Measurements from ENCODE around the gene TICAM1.
A peak's percentile ranks its signal among the peaks of the same experiment; 100 is the strongest.
"Not testable (repeated sequence)": the region's sequence is repeated elsewhere in the genome, so short reads cannot be mapped to it uniquely, and the experiment has no call there.

TICAM1 gene

DNA sequence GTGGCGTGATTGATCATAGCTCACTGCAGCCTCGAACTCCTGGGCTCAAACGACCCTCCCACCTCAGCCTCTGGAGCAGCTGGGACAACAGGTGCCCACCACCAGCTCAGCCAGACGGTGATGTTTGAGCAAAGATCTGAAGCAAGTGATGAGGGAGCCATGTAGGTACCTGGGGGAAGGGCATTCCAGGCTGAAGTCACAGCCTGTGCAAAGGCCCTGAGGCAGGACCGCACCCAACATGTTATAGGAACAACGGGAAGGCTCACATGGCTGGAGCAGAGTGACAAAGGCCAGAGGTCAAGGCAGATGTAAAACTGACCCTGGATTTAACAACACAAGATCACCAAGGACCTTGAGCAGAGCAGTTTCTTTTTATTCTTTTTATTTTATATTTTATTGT lies 25.1 kb downstream of the TICAM1 start:
- no peak for DNase-seq (ENCODE audit: low read depth in 2 of 3, low spot score in 2 of 3)

DNA sequence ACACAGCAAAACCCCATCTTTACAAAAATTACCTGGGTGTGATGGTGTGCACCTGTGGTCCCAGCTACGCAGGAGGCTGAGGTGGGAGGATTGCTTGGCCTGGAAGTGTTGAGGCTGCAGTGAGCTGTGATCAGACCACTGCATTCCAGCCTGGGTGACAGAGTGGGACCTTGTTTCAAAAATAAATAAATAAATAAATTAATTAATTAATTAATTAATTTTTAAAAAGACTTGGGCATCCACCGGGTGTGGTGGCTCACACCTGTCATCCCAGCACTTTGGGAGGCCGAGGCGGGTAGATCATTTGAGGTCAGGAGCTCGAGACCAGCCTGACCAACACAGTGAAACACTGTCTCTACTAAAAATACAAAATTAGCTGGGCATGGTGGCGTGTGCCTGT lies 26.4 kb downstream of the TICAM1 start:
- not testable (repeated sequence) for DNase-seq (ENCODE audit: low read depth in 2 of 3, low spot score in 2 of 3)

DNA sequence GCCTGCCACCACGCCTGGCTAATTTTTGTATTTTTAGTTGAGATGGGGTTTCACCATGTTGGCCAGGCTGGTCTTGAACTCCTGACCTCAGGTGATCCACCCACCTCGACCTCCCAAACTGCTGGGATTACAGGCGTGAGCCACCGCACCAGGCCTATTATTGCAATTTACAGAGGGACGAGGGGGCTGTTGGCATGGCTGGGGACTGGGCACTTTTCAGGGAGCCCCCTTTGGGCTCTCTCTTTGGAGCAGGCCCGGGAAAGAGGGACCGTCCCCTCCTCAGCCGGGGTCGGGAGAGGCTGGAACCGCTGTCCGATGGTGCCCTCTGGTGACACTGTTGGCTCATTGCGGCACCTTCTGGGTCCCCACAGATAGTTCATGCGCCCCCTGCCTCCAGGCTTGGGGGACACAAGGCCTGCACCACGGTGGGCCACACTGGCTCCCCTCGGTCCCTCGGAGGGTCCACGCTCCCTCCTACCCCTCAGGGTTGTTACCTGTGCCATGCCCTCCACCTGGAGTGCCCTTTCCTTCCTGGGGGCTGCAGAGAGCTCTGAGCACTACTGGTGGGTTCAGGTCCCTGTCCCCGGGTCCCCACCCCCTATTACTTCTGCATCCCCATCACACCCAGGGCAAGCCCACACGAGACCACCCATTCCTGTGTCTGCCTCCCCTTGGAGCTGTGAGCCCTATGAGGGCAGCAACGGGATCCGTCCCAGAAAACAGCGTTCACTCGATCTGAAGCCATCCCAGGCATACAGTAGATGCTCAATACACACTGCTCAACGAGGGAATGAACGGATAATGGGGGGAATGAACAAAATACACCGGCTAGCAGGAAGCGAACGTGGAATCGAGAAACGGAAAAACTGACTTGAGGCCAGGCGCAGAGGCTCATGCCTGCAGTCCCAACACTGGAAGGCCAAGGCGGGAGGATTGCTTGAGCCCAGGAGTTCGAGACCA lies 27.5 kb downstream of the TICAM1 start:
- peak; percentile 29 to 59 (median 49) for DNase-seq (ENCODE audit: low read depth in 2 of 3, low spot score in 2 of 3)

GRCh38 chr19:4802711-4803110 lies 28.8 kb downstream of the TICAM1 start:
- no peak for DNase-seq (ENCODE audit: low read depth in 2 of 3, low spot score in 2 of 3)

DNA sequence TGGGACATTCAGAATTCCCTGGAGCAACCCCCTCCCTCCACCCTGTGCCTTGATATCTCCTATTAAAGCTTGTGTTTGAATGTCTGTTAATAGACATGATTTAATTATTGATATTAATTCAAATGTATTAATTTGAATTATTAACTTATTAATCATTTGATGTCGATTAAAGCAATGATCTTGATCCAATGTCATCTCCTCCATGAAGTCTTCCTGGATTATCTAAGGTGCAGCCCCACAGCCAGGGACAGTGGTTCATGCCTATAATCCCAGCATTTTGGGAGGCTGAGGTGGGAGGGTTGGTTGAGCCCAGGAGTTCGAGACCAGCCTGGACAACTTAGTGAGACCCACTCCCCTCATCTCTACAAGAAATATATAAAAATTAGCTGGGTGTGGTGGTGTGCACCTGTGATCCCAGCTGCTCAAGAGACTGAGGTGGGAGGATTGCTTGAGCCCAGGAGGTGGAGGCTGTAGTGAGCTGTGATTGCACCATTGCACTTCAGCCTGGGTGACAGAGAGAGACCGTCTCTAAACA lies 30.4 kb downstream of the TICAM1 start:
- no peak for DNase-seq (ENCODE audit: low read depth in 2 of 3, low spot score in 2 of 3)

- DNase-seq (ENCODE audit: low read depth in 2 of 3, low spot score in 2 of 3): no peak
These were observed 30.9 kb downstream of the TICAM1 start for GRCh38 chr19:4800591-4801081.

DNA sequence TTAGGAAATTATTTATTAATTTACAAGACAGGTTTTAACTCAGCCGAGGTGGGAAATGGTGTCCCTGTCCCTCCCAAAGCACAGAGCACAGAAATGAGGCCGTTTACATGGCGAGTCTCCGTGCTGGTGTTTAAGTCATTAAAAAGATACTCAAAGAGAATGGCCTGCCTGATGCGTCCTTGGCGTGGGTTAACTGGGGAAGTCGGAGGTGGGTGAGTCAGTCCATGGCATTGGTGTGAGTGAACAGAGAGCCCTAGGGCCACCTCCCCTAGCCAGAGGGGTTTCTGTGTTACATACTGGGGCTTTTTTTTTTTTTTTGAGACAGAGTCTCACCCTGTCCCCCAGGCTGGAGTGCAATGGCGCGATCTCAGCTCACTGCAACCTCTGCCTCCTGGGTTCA lies 36.1 kb downstream of the TICAM1 start:
- DNase-seq (ENCODE audit: low read depth in 2 of 3, low spot score in 2 of 3): no peak

- no peak for DNase-seq (ENCODE audit: low read depth in 2 of 3, low spot score in 2 of 3)
These were observed 36.5 kb downstream of the TICAM1 start for GRCh38 chr19:4794971-4795370.

- DNase-seq (ENCODE audit: low read depth in 2 of 3, low spot score in 2 of 3): not testable (repeated sequence)
These were observed 38.2 kb downstream of the TICAM1 start for GRCh38 chr19:4793278-4793677.

- not testable (repeated sequence) for DNase-seq (ENCODE audit: low read depth in 2 of 3, low spot score in 2 of 3)
These were observed 38.7 kb downstream of the TICAM1 start for GRCh38 chr19:4792866-4793195.

GRCh38 chr19:4792019-4792865 lies 39.3 kb downstream of the TICAM1 start:
- DNase-seq (ENCODE audit: low read depth in 2 of 3, low spot score in 2 of 3): not testable (repeated sequence)

GRCh38 chr19:4791183-4792018 lies 40.1 kb downstream of the TICAM1 start, which contains the start of gene FEM1A:
Gene FEM1A, plus strand, starts transcription at chr19:4791734. Its CDS starts 121 bp downstream, at chr19:4791855.
- DNase-seq (ENCODE audit: low read depth in 2 of 3, low spot score in 2 of 3): peak; percentile 91 to 97 (median 93)

DNA sequence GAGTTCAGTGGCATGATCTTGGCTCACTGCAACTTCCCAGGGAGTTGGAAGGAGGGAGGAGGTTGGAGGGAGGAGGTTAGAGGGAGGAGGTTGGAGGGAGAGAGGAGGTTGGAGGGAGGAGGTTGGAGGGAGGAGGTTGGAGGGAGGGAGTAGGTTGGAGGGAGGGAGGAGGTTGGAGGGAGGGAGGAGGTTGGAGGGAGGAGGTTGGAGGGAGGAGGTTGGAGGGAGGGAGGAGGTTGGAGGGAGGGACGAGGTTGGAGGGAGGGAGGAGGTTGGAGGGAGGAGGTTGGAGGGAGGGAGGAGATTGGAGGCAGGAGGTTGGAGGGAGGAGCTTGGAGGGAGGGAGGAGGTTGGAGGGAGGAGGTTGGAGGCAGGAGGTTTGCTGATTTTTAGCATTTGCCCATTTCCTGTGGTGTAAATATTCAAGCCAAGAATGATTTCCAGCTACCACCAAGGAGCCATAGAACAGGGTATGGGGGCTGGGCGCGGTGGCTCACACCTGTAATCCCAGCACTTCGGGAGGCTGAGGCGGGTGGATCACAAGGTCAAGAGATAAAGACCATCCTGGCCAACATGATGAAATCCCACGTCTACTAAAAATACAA lies 45.0 kb downstream of the TICAM1 start:
- not testable (repeated sequence) for DNase-seq (ENCODE audit: low read depth in 2 of 3, low spot score in 2 of 3)

DNA sequence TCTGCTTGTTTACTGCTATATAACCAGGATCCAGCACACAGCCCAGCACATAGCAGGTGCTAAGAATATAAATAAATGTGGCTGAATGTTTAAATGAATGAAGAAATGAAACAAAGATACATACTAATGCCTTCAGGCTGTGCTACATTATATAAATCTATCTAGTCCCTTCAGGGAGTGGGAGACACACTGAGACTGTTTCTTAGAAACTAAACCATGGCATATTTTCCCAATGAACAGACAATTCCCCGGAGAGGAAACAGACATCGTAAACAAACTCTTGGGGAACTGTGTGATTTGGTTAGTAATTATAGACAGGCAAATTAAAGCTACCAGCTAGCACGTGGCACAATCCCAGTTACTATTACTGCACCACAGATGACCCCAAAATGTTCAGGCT lies 49.7 kb downstream of the TICAM1 start:
- no peak for DNase-seq (ENCODE audit: low read depth in 2 of 3, low spot score in 2 of 3)

DNA sequence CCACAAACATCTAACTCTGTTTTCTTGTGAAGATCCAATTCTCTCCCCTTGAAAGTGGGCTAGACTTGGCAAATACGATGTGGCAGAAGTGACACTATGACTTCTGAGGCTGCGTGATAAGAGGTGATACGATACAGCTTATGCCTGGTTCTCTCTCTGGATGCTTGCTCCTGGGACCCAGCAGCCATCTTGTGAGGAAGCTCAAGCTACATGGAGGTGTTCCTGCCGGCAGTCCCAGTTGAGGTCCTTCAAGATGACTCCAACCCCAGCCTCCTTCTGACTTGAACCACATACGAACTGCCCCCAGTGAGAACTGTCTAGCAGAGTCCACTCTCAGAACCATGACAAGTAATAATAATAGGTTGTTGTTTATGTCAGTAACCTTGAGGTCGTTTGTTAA lies 50.7 kb downstream of the TICAM1 start:
- no peak for DNase-seq (ENCODE audit: low read depth in 2 of 3, low spot score in 2 of 3)

- DNase-seq (ENCODE audit: low read depth in 2 of 3, low spot score in 2 of 3): not testable (repeated sequence)
These were observed 53.4 kb downstream of the TICAM1 start for GRCh38 chr19:4778124-4778523.

- no peak for DNase-seq (ENCODE audit: low read depth in 2 of 3, low spot score in 2 of 3)
These were observed 54.9 kb downstream of the TICAM1 start for GRCh38 chr19:4776436-4777211.

DNA sequence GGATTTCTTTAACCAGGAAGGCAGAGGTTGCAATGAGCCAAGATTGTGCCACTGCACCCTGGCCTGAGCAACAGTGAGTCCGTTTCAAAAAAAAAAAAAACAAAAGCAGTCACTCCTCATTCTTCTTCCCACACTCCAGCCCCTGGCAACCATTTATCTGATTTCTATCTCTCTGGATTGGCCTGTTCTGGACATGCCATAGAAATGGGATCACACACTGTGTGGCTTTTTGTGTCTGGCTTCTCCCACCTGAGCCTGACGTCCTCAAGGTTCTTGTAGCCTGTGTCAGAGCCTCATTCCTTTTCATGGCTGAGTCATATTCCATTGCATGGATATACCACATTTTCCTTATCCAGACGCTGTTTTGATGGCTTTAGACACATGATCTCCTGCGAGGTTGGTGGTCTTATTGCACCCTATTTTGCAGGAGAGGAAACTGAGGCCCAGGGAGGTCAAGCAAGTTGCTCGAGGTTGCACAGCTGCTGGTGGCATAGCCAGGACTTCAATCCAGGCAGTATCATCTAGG lies 55.8 kb downstream of the TICAM1 start:
- no peak for DNase-seq (ENCODE audit: low read depth in 2 of 3, low spot score in 2 of 3)

DNA sequence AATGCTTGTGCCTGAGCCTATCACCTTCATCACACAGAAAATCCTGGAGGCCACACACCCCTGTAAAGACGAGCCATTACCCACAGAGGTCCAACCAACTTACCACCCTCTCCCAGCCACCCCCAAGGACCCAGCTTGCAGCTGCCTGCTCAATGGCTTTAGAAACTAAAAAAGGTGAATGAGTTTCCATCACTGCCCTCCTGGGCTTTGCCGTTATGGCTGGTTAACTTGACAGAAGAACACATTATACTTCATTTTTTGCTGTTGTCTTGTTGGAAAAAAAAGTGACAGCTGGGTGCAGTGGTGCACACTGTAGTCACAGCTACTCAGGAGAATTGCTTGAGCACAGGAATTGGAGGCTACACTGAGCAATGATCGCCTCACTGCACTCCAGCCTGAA lies 57.4 kb downstream of the TICAM1 start:
- DNase-seq (ENCODE audit: low read depth in 2 of 3, low spot score in 2 of 3): no peak
